Measurements from ENCODE around the gene CCDC192.

The CCDC192 gene

GRCh38 chr5:127930311-127930710, 227.1 kb downstream of the CCDC192 start:
- peak; percentile 35 for DNase-seq

DNA sequence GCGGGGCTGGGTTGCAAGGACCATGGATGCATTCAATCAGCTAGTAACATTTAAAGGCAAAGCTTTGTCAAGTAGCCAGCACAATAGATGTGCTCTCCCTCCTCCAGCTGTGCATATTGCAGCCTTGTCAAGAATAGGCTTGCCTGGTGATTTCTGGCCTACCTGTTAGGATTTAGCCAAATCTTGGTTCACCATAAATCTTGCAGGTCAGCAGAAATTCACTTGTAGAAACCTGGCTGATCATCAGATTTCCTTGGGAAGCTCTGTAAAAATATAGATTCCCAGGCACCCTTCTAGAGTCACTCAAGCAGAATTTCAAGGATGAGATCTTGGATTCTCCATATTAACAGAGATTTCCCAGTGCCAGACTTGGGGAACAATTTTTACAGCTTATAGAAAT, 228.2 kb downstream of the CCDC192 start:
- DNase-seq: no peak

GRCh38 chr5:127933348-127933747, 230.2 kb downstream of the CCDC192 start:
- DNase-seq: no peak

GRCh38 chr5:127934791-127935256, 231.6 kb downstream of the CCDC192 start:
- peak; percentile 53 for DNase-seq

- DNase-seq: no peak
Observed at GRCh38 chr5:127935398-127935797, 232.2 kb downstream of the CCDC192 start.

DNA sequence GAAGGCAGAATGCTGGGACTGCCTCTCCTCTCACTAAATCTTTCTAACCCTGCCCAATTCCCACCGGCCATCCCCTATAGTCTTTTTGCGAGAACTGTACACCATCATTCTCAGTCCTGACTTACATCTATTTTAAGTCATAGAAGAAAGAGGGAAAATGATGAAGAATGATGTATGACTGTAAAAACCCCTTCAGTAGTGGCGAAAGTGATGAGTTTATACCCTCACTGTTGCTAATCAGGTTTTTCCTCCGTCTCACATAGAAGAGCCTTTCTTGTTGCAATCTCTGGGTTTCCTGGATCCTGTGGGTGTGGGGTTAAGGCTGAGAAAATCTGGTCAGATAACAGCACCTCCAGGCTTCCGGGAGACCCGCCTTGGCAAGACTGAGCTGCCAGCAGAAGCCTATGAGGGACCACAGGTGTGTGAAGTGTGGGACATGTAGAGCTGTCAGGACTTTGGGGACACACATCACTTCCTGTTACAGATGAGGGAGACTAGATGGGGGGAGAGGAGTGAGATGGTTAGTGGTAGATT, 233.3 kb downstream of the CCDC192 start:
- DNase-seq: no peak

DNA sequence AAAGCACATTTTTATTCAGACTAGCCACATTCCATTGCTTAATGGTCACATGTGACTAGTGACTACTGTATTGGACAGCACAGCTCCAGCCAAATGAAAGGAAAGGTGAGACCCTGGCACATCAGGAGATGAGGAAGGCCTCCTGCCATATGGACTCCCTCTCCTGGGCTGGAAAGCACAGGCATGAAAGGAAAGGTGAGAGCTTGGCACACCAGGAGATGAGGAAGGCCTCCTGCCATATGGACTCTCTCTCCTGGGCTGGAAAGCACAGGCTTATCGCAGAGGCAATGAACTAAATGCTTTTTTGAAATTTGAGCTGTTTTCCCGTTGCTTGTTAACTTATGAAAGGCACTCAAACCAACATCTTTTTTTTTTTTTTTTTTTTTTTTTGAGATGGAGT, 235.6 kb downstream of the CCDC192 start:
- no peak for DNase-seq

- DNase-seq: no peak
Observed at GRCh38 chr5:127940854-127941253, 237.7 kb downstream of the CCDC192 start.

DNA sequence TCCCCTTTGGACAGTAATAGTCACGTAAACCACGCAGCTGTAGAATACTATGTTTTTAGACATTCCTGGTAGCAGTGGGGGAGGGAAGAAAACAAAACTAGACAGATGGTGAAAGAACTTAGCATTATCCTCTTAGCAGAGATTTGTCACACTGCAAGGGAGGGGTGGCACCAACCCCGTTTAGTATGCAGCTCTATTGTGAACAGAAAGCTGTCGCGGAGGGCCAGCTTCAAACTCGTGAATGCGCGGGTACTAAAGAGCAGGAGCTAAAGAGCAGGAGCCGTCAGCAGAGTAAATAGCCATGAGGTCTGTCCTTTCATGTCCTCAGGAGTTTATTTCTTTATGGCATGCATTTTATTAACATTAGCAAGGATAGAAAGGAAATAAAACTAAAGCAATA, 238.5 kb downstream of the CCDC192 start:
- peak; percentile 45 for DNase-seq

GRCh38 chr5:127942246-127943060, 239.3 kb downstream of the CCDC192 start:
- DNase-seq: peak; percentile 19

GRCh38 chr5:127943061-127943371, 239.8 kb downstream of the CCDC192 start:
- no peak for DNase-seq

DNA sequence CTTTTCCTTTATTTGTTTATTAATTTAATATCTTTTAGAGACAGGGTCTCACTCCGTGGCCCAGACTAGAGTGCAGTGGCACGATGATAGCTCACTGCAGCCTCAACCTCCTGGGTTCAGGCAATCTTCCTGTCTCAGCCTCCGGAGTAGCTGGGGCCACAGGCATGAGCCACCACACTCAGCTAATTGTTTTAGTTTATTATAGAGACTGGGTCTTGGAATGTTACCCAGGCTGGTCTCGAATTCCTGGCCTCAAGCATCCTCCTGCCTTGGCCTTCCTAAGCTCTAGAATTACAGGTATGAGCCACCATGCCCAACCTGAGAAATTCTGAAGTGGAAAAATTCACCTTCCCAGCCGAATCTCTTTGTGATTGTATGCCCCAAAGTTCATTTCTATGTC, 240.9 kb downstream of the CCDC192 start:
- no peak for DNase-seq

GRCh38 chr5:127947941-127948340, 244.8 kb downstream of the CCDC192 start:
- no peak for DNase-seq

GRCh38 chr5:127950707-127951391, 247.7 kb downstream of the CCDC192 start:
- DNase-seq: no peak

GRCh38 chr5:127951791-127952190, 248.6 kb downstream of the CCDC192 start:
- no peak for DNase-seq

DNA sequence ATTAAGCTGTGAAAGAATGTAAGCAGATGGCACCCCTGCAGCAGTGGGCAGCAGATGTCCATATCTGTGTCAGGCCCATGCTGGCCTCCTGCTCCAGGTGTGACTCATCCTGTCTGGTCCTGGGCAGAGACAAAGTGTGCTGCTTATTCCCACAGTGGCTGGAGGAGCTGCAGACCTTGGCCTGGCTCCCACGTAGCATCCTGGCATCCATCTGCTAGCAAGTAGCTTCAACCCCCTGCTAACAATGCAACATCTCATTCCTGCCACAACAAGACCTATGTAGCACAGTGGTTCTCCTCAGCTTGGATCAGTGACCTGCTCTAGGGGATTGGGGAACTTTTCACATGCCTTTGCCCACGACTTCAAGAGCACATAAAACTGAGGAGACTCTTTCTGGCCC, 254.0 kb downstream of the CCDC192 start:
- peak; percentile 27 for DNase-seq

- no peak for DNase-seq
Observed at GRCh38 chr5:127957701-127958239, 254.6 kb downstream of the CCDC192 start.

- DNase-seq: no peak
Observed at GRCh38 chr5:127958421-127959011, 255.3 kb downstream of the CCDC192 start.

GRCh38 chr5:127959152-127959764, 256.1 kb downstream of the CCDC192 start:
- peak; percentile 87 for DNase-seq

GRCh38 chr5:127960270-127960691, 257.1 kb downstream of the CCDC192 start:
- no peak for DNase-seq

- DNase-seq: no peak
Observed at GRCh38 chr5:127961006-127961762, 258.0 kb downstream of the CCDC192 start.

GRCh38 chr5:127961763-127962145, 258.6 kb downstream of the CCDC192 start:
- no peak for DNase-seq

Measured in fibroblast of skin of right biceps (primary cell).